ENCODE data around the gene PPIL4. TPM values are rescaled to one million over a fixed set of nuclear protein-coding genes. Genes with fewer than 3 reads are reported as not detected.

PPIL4 gene
- total RNA-seq, 6 donors from 2014 or later, result 15.1 to 50.6 (median 21.8) TPM

- H3K36me3 ChIP-seq, result peaks cover 12 to 48% (median 42%) of the 10 kb centered on the region in 4 donors
- no peak for DNase-seq
- H3K27me3 ChIP-seq, result no peaks in the 10 kb centered on the region
- no peak overlapping the region for H3K4me3 ChIP-seq
- peaks cover 18 to 30% (median 21%) of the 10 kb centered on the region in 4 donors for H3K4me1 ChIP-seq
- no peak for ATAC-seq (ENCODE audit: low FRiP score in 2 of 2)
- WGBS, 2 donors, result 86 to 97% methylated on average over 2 of the region's 2 CpGs
- H3K27ac ChIP-seq, result no peak overlapping the region
- H3K9me3 ChIP-seq, result no peaks in the 10 kb centered on the region
- TF ChIP-seq EP300 (IDR thresholded peaks at IDR 0.05), result no peak
- TF ChIP-seq POLR2A (IDR thresholded peaks at IDR 0.05), result no peak
- TF ChIP-seq CTCF (IDR thresholded peaks at IDR 0.05), result no peak
- TF ChIP-seq POLR2AphosphoS5 (IDR thresholded peaks at IDR 0.05), result no peak
Observed at GRCh38 chr6:149541139-149541538, 4.7 kb downstream of the PPIL4 start.

GRCh38 chr6:149534742-149535141 lies 11.1 kb downstream of the PPIL4 start:
- H3K4me3 ChIP-seq, result no peak overlapping the region
- ATAC-seq (ENCODE audit: low FRiP score in 2 of 2) (no peak), DNase-seq (no peak)
- H3K9me3 ChIP-seq, result no peaks in the 10 kb centered on the region
- no peaks in the 10 kb centered on the region for H3K4me1 ChIP-seq
- WGBS, 2 donors, result 92 to 96% methylated on average over 1 of the region's 1 CpG
- H3K36me3 ChIP-seq, result peaks cover 37 to 99% (median 84%) of the 10 kb centered on the region in 4 donors
- no peak overlapping the region for H3K27ac ChIP-seq
- no peaks in the 10 kb centered on the region for H3K27me3 ChIP-seq
- TF ChIP-seq EP300 (IDR thresholded peaks at IDR 0.05), result no peak
- no peak for TF ChIP-seq CTCF (IDR thresholded peaks at IDR 0.05)
- TF ChIP-seq POLR2A (IDR thresholded peaks at IDR 0.05), result no peak
- TF ChIP-seq POLR2AphosphoS5 (IDR thresholded peaks at IDR 0.05), result no peak

GRCh38 chr6:149529650-149530049 lies 16.2 kb downstream of the PPIL4 start:
- Histone ChIP-seq H3K36me3 (peaks cover 36 to 100% (median 79%) of the 10 kb centered on the region in 4 donors), H3K4me3 (no peak overlapping the region), H3K27ac (no peak overlapping the region), H3K9me3 (no peaks in the 10 kb centered on the region), H3K27me3 (no peaks in the 10 kb centered on the region), H3K4me1 (no peaks in the 10 kb centered on the region)
- TF ChIP-seq CTCF (IDR thresholded peaks at IDR 0.05) (no peak), EP300 (IDR thresholded peaks at IDR 0.05) (no peak), POLR2AphosphoS5 (IDR thresholded peaks at IDR 0.05) (no peak), POLR2A (IDR thresholded peaks at IDR 0.05) (no peak)
- no peak for ATAC-seq (ENCODE audit: low FRiP score in 2 of 2)
- DNase-seq, result no peak
- WGBS, 2 donors, result 95 to 97% methylated on average over 5 of the region's 5 CpGs

- H3K27ac ChIP-seq, result no peak overlapping the region
- H3K27me3 ChIP-seq, result no peaks in the 10 kb centered on the region
- no peak for DNase-seq
- no peak for TF ChIP-seq POLR2A (IDR thresholded peaks at IDR 0.05)
- TF ChIP-seq POLR2AphosphoS5 (IDR thresholded peaks at IDR 0.05), result no peak
- no peak for TF ChIP-seq EP300 (IDR thresholded peaks at IDR 0.05)
- TF ChIP-seq CTCF (IDR thresholded peaks at IDR 0.05), result no peak
- peaks cover 3 to 53% (median 15%) of the 10 kb centered on the region in 4 donors for H3K36me3 ChIP-seq
- WGBS, 2 donors, result 97 to 100% methylated on average over 1 of the region's 1 CpG
- ATAC-seq (ENCODE audit: low FRiP score in 2 of 2), result no peak
- H3K4me1 ChIP-seq, result no peaks in the 10 kb centered on the region
- H3K4me3 ChIP-seq, result no peak overlapping the region
- H3K9me3 ChIP-seq, result no peaks in the 10 kb centered on the region
Observed at GRCh38 chr6:149515494-149515893, 30.3 kb downstream of the PPIL4 start.

- Histone ChIP-seq H3K4me1 (no peaks in the 10 kb centered on the region), H3K36me3 (peaks cover 0 to 44% (median 13%) of the 10 kb centered on the region in 4 donors), H3K27me3 (no peaks in the 10 kb centered on the region), H3K9me3 (no peaks in the 10 kb centered on the region), H3K4me3 (no peak overlapping the region), H3K27ac (no peak overlapping the region)
- no peak for DNase-seq
- no peak for TF ChIP-seq POLR2AphosphoS5 (IDR thresholded peaks at IDR 0.05)
- TF ChIP-seq CTCF (IDR thresholded peaks at IDR 0.05), result no peak
- TF ChIP-seq POLR2A (IDR thresholded peaks at IDR 0.05), result no peak
- TF ChIP-seq EP300 (IDR thresholded peaks at IDR 0.05), result no peak
- WGBS, 2 donors, result 66 to 76% methylated on average over 5 of the region's 5 CpGs
- peak in 1 of 2 donors; percentile 56 for ATAC-seq (ENCODE audit: low FRiP score in 2 of 2)
Observed at GRCh38 chr6:149513915-149514314, 31.9 kb downstream of the PPIL4 start.
